Putamen (tissue), 1 donor: ENCODE measurements around the gene NID1.
A peak's percentile ranks its signal among the peaks of the same experiment; 100 is the strongest.
"Not testable (repeated sequence)": the region's sequence is repeated elsewhere in the genome, so short reads cannot be mapped to it uniquely, and the experiment has no call there.

Source experiments
- DNase-seq: peaks from one replicate; pipeline ENCODE4 v3.0.0-alpha.2; 2016; ENCODE audit warnings: low spot score

The NID1 gene

GRCh38 chr1:235996048-235996785 is 68.7 kb downstream of the NID1 start:
- DNase-seq, result no peak

GRCh38 chr1:235995511-235995910 is 69.4 kb downstream of the NID1 start:
- DNase-seq, result no peak

- no peak for DNase-seq
Measured at GRCh38 chr1:235993652-235994051, 71.2 kb downstream of the NID1 start.

GRCh38 chr1:235992868-235993267 is 72.0 kb downstream of the NID1 start:
- DNase-seq, result no peak

- no peak for DNase-seq
Measured at GRCh38 chr1:235992346-235992745, 72.5 kb downstream of the NID1 start.

- DNase-seq, result no peak
Measured at GRCh38 chr1:235990330-235990795, 74.5 kb downstream of the NID1 start.

GRCh38 chr1:235989105-235989504 is 75.8 kb downstream of the NID1 start:
- no peak for DNase-seq

- DNase-seq, result no peak
Measured at GRCh38 chr1:235986869-235987268, 78.0 kb downstream of the NID1 start.

- DNase-seq, result no peak
Measured at GRCh38 chr1:235984041-235984825, 80.7 kb downstream of the NID1 start.

GRCh38 chr1:235980976-235981375 is 83.9 kb downstream of the NID1 start:
- DNase-seq, result no peak

GRCh38 chr1:235979716-235980333 is 85.1 kb downstream of the NID1 start:
- DNase-seq, result no peak

GRCh38 chr1:235979176-235979575 is 85.7 kb downstream of the NID1 start:
- DNase-seq, result no peak

- no peak for DNase-seq
Measured at GRCh38 chr1:235976490-235976889, 88.4 kb downstream of the NID1 start.

GRCh38 chr1:235974616-235975015 is 90.3 kb downstream of the NID1 start:
- DNase-seq, result no peak

GRCh38 chr1:235972691-235973090 is 92.2 kb downstream of the NID1 start:
- not testable (repeated sequence) for DNase-seq

- no peak for DNase-seq
Measured at GRCh38 chr1:235972311-235972689, 92.6 kb downstream of the NID1 start.

GRCh38 chr1:235971571-235972310 is 93.1 kb downstream of the NID1 start:
- DNase-seq, result peak; percentile 88

- DNase-seq, result no peak
Measured at GRCh38 chr1:235971020-235971419, 93.9 kb downstream of the NID1 start.

GRCh38 chr1:235968831-235969230 is 96.1 kb downstream of the NID1 start:
- DNase-seq, result no peak

- DNase-seq, result not testable (repeated sequence)
Measured at GRCh38 chr1:235966134-235966533, 98.8 kb downstream of the NID1 start.

GRCh38 chr1:235960809-235961208 is 104.1 kb downstream of the NID1 start:
- DNase-seq, result no peak

GRCh38 chr1:235958021-235958420 is 106.9 kb downstream of the NID1 start:
- no peak for DNase-seq
